GM20431 (cell line): ENCODE data around the gene METTL3.

Experiments
- in situ Hi-C: fragments of 300-500 bp; cut with MseI, MboI; formaldehyde crosslinking; loops from one replicate; pipeline ENCODE4 v1.15.0; 2020; ENCODE audit warnings: low sequenced_read_pairs; ENCODE audit not compliant: unreplicated experiment

METTL3 gene

DNA sequence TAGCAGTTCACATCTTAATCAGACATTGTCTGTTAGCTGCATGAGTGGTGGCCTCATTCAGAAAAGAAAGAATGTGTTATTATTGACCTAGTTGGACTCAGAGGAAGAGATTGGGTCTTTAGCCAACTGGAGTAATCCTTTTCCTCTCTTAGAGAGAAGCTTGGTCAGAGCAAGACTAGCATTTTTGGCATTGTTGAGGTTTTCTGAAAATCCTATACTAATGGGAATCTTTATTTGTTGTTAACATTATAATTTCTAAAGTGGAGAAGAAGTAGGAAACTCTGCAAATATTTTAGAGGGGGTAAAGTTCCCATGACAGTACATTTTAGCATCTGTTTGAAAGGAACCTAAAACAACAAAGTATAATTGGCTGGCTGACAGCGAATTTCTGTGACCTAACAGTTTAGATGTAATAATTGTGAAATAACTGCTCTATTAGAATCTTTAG, 24.5 kb downstream of the METTL3 start:
- in situ Hi-C loops, result no loop called here

DNA sequence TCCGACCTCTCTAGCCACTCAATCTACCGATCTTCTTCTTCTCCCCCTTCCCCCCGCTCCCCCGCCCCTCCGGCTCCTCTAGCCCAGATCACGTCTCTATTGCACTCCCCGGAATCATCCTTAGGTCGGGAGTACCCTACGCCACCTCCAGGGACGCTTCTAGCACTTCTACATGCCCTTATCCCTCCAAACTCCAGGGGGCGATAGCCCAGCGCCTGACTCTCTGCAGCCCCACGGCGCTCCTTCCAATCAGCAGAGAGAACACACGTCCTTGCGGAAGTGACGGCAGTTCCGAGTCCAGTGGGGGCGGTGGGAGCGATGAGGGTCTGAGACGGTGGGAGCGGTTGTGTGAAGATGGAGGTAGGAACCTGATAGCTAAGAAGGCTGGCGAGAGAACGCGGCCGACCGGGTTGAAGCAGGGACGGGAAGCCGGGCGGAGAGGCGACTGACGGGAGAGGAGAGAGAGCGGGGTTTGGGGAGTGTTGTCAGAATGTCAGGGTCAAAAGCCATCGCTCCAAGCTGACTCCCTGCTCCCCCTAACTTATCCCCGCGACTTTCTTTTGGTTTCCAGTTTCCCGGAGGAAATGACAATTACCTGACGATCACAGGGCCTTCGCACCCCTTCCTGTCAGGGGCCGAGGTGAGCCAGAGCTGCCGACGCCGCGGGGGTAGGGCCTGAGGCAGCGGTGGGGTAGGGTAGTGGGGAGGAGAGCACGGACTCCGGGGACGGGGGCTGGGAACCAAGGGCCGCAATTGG, 34.0 kb downstream of the METTL3 start, which contains the start of the genes RAB2B and TOX4:
TSS of gene RAB2B (minus strand) at position 35 of the 757 bp plus-strand sequence. CDS start 87 bp downstream, outside the sequence.
TSS of gene TOX4 (plus strand) at position 271 of the 757 bp plus-strand sequence. CDS start at position 355, 84 bp downstream.
- in situ Hi-C loops, result no loop called here

GRCh38 chr14:21476523-21476924, 34.6 kb downstream of the METTL3 start:
- in situ Hi-C loops, result no loop called here

- in situ Hi-C loops, result no loop called here
Measured at GRCh38 chr14:21475767-21476522, 35.2 kb downstream of the METTL3 start.

DNA sequence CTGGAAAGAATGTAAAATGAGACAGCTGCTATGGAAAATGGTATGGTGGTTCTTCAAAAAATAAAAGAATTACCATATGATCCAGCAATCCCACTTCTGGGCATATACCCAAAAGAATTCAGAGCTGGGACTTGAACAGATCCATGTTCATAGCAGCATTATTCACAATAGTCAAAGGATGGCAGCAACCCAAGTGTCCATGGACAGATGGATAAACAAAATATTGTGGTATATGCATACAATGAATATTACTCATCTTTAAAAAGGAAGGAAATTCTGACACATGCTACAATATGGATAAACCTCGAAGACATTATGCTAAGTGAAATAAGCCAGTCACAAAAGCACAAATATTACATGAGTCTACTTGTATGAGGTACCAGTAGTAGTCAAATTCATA, 43.5 kb downstream of the METTL3 start:
- in situ Hi-C loops, result no loop called here

- in situ Hi-C loops, result no loop called here
Measured at GRCh38 chr14:21455912-21456667, 55.0 kb downstream of the METTL3 start, which contains the start of gene CHD8. Gene CHD8, minus strand, starts transcription at chr14:21456123. Its CDS starts 24,480 bp downstream, at chr14:21431643.

DNA sequence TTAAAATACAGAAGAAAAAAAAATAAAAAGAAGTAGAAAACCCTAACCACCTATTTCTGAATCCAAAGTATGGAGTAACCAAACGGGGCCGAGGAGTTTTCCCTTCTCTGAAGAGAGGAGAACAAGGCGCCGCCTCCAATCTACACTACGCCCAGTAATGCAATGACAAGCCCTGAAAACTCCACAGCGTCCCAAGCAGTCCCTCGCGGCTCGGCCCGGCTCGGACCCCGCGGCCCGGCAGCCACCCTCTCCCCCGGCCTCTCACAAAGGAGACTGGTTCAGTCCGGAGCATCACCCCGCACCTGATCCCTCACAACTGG, 55.6 kb downstream of the METTL3 start:
- in situ Hi-C loops, result no loop called here

- in situ Hi-C loops, result no loop called here
Measured at GRCh38 chr14:21454843-21455544, 56.1 kb downstream of the METTL3 start.

DNA sequence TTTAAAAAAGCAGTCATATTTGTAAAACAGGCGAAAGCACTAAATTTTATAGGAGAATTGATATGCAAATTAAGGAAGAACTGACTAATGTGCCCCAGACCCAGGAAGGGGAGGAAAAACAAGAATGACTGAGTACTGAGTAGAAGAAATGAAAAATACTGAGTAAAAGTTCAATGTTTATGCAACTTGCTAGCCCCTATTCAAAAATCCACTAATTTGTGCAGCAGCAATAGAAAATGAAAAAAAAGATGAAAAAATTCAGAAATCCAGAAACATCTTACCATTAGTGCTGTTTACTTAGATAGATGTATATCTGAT, 61.3 kb downstream of the METTL3 start:
- in situ Hi-C loops, result no loop called here
